H1 (cell line): Measurements from ENCODE around the gene ARMC9. TPM values are rescaled to one million over a fixed set of nuclear protein-coding genes. Genes with fewer than 3 reads are reported as not detected.

ENCODE experiments used
- BCL11A ChIP-seq, 2 experiments: IDR thresholded peaks; one replicate each; pipeline ENCODE4 v1.6.1; 2011; ENCODE audit warnings: low read depth in 2 of 2, low read length in 2 of 2, mild to moderate bottlenecking in 2 of 2
- CEBPB ChIP-seq: IDR thresholded peaks from 2 replicates; pipeline ENCODE4 v1.6.1; 2012; ENCODE audit warnings: low read depth, low read length
- CHD7 ChIP-seq: fragments of 300-600 bp; sonication (generic); IDR thresholded peaks from 2 replicates; pipeline ENCODE4 v1.7.1; 2012; ENCODE audit warnings: low read length, moderate library complexity, mild to moderate bottlenecking, inconsistent platforms; ENCODE audit not compliant: insufficient replicate concordance
- KDM4A ChIP-seq: IDR thresholded peaks from one replicate; pipeline ENCODE4 v1.7.1; 2012; ENCODE audit warnings: low read depth, mild to moderate bottlenecking, moderate library complexity, low read length, inconsistent platforms; ENCODE audit not compliant: severe bottlenecking
- RBBP5 ChIP-seq: IDR thresholded peaks from 2 replicates; pipeline ENCODE4 v1.7.1; 2012; ENCODE audit warnings: low read depth, mild to moderate bottlenecking, inconsistent platforms, low read length, moderate library complexity, borderline replicate concordance
- RNF2 ChIP-seq: fragments of 200-900, 300-1000 bp; sonication (generic); IDR thresholded peaks from 2 replicates; pipeline ENCODE4 v1.7.1; 2016; ENCODE audit warnings: borderline replicate concordance, low read depth, mild to moderate bottlenecking, antibody characterized with exemption, low read length; ENCODE audit not compliant: poor library complexity, severe bottlenecking; ENCODE audit errors: missing control alignments
- SIX5 ChIP-seq: IDR thresholded peaks from 2 replicates; pipeline ENCODE4 v1.6.1; 2011; ENCODE audit warnings: mild to moderate bottlenecking, low read depth, low read length
- SUZ12 ChIP-seq: fragments of 200-600 bp; sonication (generic); IDR thresholded peaks from 2 replicates; pipeline ENCODE4 v1.6.1; 2012; ENCODE audit warnings: mild to moderate bottlenecking, inconsistent platforms, low read length, moderate library complexity, mixed read lengths
- polyA plus RNA-seq, 7 experiments: library from polyadenylated mRNA; depleted of rRNA in 3 of 7; stranded (reverse) in 5 of 7; unstranded in 2 of 7; fragments of >200 nt in 5 of 7; fragments of 200-250 nt in 2 of 7; gene quantifications; 1 replicate in 5 of 7; 2 replicates in 1 of 7; 4 replicates in 1 of 7; pipeline versions ENCODE4 v1.2.1 to v1.2.3, GENCODE V29; 2011 to 2013; ENCODE audit warnings: missing spikeins in 2 of 7, mixed read lengths in 2 of 7
- total RNA-seq: library from RNA; stranded (reverse); fragmentation: NEBNext Ultra II Directional; extraction: Animal tissue kit (Norgen Biotek cat#: 25700); gene quantifications from 2 replicates; pipeline ENCODE4 v1.2.1, GENCODE V29; 2021

The ARMC9 gene
- total and polyA plus RNA-seq, 2 of the 8 experiments (the other 6 are each of a cell fraction or from before 2014, with no cell fraction given): 23.2 to 36.1 TPM

- no peak for TF ChIP-seq CHD7
- no peak for TF ChIP-seq KDM4A
- no peak for TF ChIP-seq SUZ12
- no peak for TF ChIP-seq RNF2
- no peak for TF ChIP-seq SIX5
- TF ChIP-seq RBBP5: no peak
- peak; percentile 71 for TF ChIP-seq CEBPB
- TF ChIP-seq BCL11A (IDR thresholded peaks at IDR 0.05; ENCODE audit: low read depth in 2 of 2, low read length in 2 of 2): no peak
Measured at GRCh38 chr2:231245249-231246094, 47.0 kb downstream of the ARMC9 start (continued).
